GM03348 (cell line): Measurements from ENCODE around the gene VILL.

Experiments
- DNase-seq: peaks from one replicate; pipeline ENCODE4 v3.0.0; 2012; ENCODE audit warnings: low spot score

The VILL gene

DNA sequence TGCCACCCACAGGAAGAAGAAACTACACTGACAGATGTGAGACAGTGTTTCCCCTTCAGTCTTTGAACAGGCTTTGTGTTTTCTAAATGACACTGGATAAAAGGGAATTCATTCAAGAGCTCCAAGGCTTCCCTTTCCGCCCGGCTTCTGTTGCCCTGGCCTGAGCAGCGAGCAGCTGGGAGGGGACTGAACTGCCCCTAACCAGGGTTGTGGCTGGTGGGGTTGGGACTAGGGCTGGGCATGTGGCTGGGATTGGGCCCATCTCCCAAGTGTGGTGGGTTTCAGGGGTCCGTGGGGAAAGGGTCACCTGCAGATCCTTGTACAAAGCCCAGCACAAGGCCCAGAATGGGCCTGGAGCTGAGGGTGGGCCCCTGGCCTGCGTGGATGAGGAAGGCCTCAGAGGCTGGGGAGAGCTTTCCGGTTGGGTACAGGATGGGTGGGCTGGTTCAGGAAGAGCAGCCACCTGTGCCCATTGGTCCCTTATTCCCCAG, 10.4 kb downstream of the VILL start:
- DNase-seq, result no peak

DNA sequence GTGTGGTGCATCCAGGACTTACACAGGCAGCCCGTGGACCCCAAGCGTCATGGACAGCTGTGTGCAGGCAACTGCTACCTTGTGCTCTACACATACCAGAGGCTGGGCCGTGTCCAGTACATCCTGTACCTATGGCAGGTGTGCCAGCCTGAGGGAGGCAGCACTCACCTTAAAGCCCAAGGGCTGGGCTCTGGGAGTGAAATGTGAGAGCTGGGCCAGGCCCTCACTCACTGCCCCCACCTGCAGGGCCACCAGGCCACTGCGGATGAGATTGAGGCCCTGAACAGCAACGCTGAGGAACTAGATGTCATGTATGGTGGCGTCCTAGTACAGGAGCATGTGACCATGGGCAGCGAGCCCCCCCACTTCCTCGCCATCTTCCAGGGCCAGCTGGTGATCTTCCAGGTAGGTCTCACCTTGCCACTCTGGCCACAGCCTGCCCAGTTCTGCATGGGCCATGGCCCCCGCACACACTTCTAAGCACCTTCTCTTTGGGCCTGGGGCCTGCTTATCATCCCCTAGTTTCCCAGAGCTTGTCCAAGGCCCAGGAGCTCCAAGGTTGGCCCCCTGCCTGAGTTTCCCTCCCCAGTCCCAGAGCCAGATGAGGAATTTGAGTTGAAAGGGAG, 11.0 kb downstream of the VILL start:
- DNase-seq, result no peak

DNA sequence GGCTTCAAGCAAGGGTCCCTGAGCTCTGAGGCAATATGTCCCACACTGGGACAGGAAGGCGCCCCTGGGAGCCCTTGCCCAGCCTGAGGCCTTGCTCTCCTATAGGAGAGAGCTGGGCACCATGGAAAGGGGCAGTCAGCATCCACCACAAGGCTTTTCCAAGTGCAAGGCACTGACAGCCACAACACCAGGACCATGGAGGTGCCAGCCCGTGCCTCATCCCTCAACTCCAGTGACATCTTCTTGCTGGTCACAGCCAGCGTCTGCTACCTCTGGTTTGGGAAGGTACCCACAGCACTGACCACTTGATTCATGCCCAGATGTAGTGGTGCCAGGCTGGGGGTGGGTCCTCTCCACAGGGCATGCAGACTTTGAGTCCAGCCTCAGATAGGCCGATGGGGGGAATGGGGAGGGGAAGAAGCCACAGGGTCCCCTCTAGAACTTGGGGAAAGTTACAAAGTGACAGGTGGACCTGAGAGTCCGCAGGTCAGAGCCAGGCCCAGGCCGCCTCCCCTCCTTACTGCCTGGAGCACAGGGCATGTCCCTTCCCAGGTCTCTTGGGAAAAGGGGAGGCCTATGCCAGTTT, 11.8 kb downstream of the VILL start:
- no peak for DNase-seq

DNA sequence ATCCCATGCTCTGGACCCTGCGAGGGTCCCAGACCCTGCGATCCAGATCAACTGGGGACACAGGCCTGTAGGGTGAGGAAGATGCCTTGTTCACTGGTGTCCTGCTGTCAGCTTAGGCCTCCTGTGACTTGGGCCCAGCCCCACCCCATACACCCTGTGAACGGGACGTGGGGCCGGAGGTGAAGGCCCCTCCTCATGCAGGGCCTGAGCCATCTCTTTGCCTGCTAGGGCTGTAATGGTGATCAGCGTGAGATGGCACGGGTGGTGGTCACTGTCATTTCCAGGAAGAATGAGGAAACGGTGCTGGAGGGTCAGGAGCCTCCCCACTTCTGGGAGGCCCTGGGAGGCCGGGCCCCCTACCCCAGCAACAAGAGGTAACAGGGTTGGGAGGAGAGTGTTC, 12.4 kb downstream of the VILL start:
- no peak for DNase-seq

DNA sequence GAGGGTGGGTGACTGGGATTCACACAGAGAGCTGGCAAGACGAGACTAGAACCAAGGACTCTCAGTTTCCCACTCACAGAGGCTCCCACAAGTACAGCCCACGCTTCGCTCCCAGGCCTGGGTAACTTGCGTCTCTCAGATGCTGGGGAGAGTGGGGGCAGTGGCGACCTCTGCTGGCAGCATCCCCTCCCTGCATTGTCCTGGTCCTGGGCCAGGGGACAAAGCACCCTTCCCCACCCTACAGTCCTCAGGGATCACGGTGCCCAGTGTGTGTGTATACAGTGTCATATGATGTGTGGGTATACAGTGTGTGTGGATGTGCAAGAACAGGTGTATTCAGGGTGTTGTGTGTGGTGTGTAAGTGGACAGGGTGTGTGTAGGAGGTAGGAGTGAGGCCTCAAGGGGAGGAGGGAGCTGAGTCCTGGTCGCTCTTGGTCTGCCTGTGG, 12.8 kb downstream of the VILL start:
- peak; percentile 75 for DNase-seq

DNA sequence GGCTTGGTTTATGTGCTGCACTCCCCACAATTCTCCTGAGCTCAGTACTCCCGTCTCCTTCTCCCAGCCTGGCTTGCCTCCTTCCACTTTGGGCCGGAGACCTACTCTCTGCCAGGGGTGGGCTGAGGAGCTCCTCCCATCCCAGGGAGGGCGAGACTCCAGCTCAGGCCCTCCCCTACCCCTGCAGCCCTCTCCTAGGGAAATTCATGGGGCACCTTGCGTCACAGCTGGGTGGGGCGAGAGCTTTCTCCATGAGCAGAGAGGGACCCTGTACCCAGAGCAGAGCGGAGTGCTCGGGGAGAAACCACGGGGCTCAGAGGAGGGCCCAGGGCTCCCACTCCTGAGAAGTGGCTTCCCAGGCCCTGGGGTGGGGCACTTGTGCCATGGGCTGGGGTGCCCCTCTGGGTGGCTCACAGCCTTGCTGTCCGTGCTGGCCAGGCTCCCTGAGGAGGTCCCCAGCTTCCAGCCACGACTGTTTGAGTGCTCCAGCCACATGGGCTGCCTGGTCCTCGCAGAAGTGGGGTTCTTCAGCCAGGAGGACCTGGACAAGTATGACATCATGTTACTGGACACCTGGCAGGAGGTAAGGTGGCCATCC, 13.3 kb downstream of the VILL start:
- no peak for DNase-seq

DNA sequence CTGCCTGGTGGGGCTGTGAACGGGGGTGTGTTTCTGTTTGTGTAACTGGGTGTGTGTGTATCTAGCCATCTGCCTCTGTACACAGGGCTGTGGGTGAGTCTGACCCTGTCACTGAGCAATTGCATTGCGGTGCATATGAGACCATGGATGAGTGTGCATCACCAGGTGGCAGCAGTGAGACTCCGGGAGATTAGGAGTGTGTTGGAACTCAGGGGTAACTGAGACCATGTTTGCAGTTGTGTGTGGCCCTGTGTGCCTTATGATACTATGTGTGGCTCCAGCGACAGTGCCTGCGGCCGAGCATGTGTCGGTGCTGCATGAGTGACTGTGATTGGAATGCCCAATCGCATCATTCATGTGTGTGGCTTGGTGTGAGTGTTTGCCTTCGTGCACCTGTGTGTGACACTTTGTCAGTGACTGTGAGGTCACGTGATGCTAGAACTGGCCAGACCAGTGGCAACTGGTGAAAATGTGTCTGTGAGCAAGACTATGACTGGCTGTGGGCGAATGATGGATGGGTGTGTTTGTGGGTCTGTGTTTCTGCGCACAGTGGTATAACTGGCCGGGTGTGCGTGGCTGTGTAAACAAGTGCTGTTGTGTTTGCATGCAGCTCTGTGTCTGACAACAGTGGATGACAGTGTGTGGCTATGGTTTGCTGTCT, 14.0 kb downstream of the VILL start:
- DNase-seq, result peak; percentile 74

DNA sequence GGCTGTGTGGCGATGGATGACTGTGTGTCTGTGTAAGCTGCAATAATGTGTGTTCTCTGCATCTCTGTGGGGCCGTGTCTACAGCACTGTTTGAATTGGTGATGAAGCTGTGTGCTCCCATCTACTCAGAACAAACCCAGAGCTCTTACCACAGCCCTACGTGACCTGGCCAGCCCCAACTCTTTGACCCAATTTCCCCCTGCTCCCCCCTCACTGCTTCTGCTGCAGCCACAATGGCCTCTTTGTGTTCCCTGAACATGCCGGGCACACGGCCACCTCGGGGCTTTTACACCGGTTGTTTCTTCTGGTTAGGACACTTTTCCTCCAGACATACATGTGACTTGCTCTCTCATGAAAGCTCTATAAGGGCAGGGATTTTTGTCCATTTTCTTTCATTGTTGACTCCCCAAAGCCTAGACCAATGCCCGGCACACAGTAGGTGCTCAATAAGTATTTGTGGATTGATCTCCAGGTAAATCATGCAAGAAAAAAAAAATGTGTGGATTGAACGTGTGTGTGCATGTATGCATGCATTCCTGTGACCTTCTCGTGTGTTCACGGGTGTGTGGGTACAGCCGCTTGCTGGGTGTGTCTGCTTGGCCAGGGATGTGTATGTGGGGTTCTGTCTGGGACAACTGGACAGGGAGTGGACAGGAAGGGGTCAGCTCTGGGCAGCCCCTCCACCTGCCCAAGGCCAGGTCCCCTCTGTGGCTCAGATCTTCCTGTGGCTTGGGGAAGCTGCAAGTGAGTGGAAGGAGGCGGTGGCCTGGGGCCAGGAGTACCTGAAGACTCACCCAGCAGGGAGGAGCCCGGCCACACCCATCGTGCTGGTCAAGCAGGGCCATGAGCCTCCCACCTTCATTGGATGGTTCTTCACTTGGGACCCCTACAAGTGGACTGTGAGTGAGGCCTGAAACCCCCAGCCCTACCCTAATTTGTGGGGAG, 14.8 kb downstream of the VILL start:
- no peak for DNase-seq

DNA sequence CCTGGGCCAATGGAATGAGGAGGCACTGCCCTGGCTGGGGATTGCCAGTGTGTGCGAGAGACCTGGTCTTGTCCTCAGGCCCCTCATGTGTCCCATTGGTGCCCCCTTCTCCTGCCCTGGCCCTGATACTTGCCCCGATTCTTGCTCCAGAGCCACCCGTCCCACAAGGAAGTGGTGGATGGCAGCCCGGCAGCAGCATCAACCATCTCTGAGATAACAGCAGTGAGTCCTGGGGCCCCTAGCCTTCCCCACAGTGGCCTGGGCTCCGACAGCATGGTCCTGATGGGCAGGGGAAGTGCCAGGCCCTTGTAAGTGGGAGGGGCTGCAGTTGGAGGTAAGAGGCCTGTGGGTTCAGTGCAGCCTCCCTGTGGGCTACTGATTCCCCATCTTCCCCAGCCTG, 15.4 kb downstream of the VILL start:
- no peak for DNase-seq

DNA sequence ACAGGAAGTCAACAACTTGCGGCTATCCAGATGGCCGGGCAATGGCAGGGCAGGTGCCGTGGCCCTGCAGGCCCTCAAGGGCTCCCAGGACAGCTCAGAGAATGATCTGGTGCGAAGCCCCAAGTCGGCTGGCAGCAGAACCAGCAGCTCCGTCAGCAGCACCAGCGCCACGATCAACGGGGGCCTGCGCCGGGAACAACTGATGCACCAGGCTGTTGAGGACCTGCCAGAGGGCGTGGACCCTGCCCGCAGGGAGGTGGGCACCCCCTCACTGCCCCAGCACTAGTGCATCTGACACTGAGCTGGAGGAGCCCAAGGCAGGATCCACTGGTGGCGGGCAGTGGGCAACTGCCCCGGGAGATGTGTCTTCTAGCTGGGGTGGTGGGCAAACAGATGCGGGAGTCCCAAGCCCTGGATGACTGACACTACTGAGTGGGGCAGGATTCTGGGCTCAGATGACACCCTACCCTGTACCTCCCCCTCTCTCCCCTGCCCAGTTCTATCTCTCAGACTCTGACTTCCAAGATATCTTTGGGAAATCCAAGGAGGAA, 15.9 kb downstream of the VILL start:
- DNase-seq, result no peak

DNA sequence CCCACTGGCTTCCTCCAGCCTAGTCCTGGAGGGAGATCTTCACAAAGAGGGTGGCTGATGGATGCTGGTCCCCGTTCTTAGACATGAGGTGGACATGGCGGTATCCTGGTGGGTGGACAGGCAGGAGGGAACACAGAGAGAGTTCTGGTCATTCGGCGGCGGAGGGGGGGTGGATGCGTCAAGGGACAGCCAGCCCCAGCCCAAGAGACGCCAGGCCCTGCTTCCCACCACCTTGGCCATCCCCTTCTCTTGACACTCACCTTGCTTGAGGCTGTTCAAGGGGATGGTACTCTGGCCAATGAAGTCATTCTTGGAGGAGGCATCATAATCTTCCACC, 17.1 kb downstream of the VILL start:
- DNase-seq, result no peak

DNA sequence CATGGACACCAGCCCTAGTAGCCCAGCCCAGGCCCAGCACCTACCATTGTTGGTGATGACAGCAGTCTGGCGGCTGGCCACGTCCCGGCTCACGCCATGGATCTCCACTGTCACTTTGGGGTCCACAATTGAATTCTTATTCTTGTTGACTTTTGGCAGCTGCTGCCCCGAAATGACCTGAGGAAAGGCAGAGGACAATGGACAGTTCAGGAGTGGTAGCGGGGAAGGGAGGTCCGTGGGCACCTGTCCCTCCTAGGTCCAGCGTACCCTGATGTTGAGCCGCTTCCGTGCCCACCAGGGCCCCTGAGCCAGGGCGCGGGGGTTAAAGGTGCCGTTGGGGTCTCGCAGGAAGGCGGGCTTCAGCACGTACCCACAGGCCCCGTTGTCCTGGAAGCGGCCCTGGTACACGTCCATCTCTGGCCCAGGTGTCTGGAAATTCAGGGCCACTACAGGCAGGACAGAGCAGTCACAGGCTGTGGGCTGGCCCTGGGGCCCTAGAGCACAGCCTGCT, 17.7 kb downstream of the VILL start:
- DNase-seq, result no peak

DNA sequence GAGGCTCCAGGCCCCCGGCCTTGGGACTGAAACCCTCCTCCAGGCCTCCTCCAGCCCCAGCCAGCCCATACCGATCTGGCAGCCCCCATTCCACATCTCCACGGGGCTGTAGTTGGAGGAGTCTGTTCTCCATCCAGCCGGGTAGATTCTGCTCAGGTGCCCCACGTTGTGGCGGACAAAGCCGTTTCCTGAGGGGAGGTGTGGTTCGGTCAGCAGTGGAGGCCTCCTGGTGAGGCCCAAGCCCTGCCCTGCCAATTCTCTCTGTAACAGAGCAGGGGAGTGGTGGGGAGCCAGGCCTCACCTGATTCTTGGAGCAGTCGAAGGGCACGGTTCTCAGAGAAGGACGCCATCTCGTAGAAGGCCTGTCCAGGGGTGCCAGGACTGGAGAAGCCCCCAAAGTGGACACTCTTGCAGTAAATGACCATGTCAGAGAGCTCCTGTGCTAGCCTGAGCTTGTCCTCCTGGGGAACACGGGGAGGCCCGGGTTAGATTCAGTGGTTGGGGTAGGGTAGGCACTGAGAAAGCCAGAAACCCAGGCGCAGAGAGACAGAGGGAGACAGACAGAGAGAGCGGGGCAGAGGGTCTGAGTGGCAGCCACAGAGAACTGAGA, 18.5 kb downstream of the VILL start:
- DNase-seq, result no peak

DNA sequence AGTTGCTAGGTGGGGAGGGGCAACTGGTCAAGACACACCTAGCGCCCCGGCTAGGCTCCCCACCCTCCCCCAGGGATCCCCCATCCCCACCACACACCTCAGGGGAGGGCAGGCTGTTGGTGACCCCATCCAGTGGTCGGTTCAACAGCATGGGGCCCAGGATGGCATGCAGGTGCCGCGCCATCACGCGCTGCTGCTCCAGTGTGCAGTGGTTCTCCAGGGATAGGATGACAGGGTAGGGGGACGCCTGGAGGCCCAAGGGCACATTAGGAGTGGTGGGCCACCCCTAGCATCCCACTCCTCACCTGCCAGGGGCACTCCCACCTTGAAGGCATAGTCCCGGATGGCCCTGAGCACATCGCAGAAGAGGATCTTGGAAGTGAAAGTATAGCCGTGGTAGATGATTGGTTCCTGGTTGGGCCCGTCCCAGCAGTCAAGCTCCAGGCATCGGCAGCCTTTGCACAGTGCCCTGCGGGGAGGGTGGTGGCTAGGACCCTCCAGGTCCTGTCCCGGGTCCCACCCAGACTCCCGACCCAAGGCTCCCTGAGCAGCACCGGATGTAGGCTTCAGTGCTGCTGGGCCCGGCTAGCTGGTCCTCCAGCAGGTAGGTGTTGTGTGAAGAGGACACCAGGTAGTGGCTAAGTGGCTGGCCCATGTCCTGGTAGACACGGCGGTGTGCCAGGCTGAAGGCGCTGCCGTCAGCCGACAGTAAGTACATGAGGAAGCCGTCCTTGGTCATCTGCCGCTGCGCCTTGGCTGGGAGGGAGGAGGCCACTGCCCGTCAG, 19.4 kb downstream of the VILL start:
- no peak for DNase-seq

DNA sequence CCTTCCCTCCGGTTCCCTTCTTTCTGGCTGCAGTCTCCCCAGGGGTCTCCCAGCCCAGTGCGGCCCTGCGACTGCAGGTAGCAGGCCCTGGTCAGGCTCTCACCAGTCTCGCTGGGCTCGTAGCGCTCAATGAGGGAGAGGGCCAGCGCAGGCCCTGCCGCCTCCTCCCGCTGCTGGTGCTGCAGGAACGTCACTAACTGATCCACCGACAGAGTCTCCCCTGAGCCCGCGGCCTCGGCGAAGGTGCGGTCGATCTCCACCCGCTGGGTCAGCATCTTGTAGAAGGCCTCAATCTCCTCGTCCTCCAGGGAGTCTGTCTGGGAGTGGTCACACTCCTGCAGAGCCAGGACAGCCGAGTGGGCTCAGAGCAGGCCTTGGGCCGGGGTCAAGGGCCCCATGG, 20.5 kb downstream of the VILL start:
- DNase-seq, result no peak

DNA sequence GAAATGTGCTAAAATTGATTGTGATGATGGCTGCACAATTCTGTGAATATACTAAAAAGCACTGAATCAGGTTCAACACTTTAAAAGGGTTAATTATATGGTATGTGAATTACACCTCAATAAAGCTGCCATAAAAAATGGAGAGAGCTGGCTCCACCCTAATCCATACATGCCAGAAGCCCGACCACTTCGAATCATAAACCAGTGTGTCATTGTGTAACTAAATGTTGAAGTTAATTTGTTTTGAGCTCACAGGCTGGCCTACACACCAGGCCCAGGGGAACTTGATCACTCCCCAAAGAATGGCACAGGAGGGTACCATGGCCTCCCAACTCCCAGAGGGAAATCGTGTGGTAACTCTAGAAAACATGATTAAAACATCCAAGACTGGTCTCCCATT, 24.9 kb downstream of the VILL start:
- DNase-seq, result no peak

DNA sequence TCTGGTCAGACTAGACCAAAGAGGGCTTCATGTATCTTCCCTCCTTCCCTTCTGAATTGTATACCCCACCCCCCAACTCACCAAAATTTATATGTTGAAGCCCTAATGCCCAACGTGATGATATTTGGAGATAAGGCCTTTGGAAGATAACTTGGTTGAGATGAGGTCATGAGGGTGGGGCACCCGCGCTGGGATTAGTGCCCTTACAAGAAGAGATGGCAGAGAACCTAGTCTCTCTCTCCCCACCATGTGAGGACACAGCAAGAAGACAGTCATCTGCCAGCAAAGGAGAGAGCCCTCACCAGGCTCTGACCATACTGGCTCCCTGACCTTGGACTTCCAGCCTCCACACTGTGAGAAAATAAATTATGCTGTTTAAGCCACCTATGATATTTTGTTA, 25.4 kb downstream of the VILL start:
- no peak for DNase-seq

DNA sequence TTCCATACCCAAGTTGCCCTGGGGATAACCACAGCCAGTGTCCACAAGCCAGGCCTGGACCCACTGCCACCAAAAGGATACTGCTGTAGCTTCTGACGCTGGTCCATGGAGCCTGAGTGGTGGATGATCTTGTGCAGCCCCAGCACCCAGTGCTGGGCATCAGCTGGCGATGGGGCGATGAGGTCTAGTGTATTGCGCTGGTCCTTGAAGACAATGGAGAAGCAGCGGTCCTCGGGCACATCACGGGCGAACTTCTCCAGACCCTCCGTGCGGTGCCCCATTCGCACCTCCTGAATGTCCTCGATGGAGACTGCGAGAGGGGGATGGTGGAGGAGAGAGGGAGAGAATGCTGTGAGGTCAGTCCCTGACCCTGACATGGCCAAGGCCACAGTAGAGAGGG, 25.8 kb downstream of the VILL start:
- DNase-seq, result no peak

DNA sequence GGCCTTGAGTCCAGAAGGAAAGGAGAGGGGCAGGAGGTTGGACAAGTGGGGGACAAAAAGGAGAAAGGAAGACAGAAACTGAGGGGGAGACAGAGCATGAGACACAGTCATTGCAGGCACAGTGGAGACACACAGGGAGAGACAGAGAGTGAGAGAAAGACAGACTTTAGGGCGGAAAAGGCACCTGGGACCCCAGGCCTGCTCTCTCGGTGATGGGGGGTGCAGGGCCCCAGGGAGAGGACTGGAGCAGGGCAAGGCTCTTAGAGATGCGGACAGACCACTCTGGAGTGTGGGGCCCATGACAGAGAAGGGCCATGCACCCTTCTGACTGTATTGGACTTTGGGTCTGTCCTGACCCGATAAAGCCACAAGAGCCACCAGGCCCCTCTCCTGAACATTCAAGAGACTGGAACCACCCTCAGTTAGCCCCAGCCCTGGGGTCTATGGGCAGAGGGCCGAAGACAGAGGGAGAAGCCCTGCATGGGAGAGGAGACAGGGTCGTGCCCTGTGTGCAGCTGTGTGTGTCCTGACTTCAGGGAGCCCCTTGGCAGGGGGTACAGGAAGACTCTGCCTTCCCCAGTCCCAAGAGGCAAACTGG, 26.4 kb downstream of the VILL start:
- DNase-seq, result no peak
